SU-DHL-6 (cell line): ENCODE results near the gene SLC39A10.
"Not testable (repeated sequence)": the region's sequence is repeated elsewhere in the genome, so short reads cannot be mapped to it uniquely, and the experiment has no call there.

Experiments used
- H2AFZ ChIP-seq: fragments of 200-600 bp; sonication (generic); 2 replicates; pipeline ENCODE4 v1.6.1; 2014; ENCODE audit warnings: low read depth, mild to moderate bottlenecking, moderate library complexity, mixed read lengths, antibody characterized with exemption, low read length; ENCODE audit not compliant: severe bottlenecking
- H3F3A ChIP-seq: fragments of 200-600 bp; shearing (Covaris generic); 2 replicates; pipeline ENCODE4 v1.6.0; 2016; ENCODE audit warnings: antibody characterized with exemption, mild to moderate bottlenecking; ENCODE audit not compliant: insufficient read depth
- H3K27ac ChIP-seq: fragments of 200-600 bp; sonication (generic); 2 replicates; pipeline ENCODE4 v1.5.1; 2016; ENCODE audit warnings: low read depth, mild to moderate bottlenecking, low read length, moderate library complexity, mixed read lengths
- H3K27me3 ChIP-seq: fragments of 200-600 bp; sonication (generic), shearing (Covaris generic); 2 replicates; pipeline ENCODE4 v1.6.0; 2014; ENCODE audit warnings: mild to moderate bottlenecking, low read length
- H3K36me3 ChIP-seq: fragments of 200-600 bp; sonication (generic); 2 replicates; pipeline ENCODE4 v1.6.1; 2014; ENCODE audit warnings: mild to moderate bottlenecking, low read length, mixed read lengths
- H3K4me2 ChIP-seq: fragments of 300-600, 200-600 bp; shearing (Covaris generic), sonication (generic); 2 replicates; pipeline ENCODE4 v1.6.0; 2014; ENCODE audit warnings: low read length, low read depth, mild to moderate bottlenecking; ENCODE audit not compliant: poor library complexity, severe bottlenecking
- H3K4me3 ChIP-seq: fragments of 200-600 bp; sonication (generic); 2 replicates; pipeline ENCODE4 v1.5.1; 2014; ENCODE audit warnings: antibody characterized with exemption, low read length, mild to moderate bottlenecking, mixed read lengths; ENCODE audit not compliant: insufficient read depth, poor library complexity, severe bottlenecking
- H3K79me2 ChIP-seq: fragments of 200-600 bp; sonication (generic); 2 replicates; pipeline ENCODE4 v1.6.1; 2014; ENCODE audit warnings: mild to moderate bottlenecking, low read length, moderate library complexity; ENCODE audit not compliant: insufficient read depth
- H3K9ac ChIP-seq: fragments of 200-600 bp; sonication (generic); 2 replicates; pipeline ENCODE4 v1.7.0; 2014; ENCODE audit warnings: mild to moderate bottlenecking, low read length
- H3K9me2 ChIP-seq: fragments of 200-600 bp; sonication (generic); replicated peaks from 2 replicates; pipeline ENCODE4 v1.6.1; 2014; ENCODE audit warnings: low read length; ENCODE audit not compliant: insufficient read depth
- H3K9me3 ChIP-seq: fragments of 200-600 bp; sonication (generic); 2 replicates; pipeline ENCODE4 v1.6.1; 2014; ENCODE audit warnings: low read length, mixed read lengths; ENCODE audit not compliant: insufficient read depth
- H4K20me1 ChIP-seq: fragments of 200-600 bp; sonication (generic); 2 replicates; pipeline ENCODE4 v1.6.1; 2014; ENCODE audit warnings: low read depth, mild to moderate bottlenecking, antibody characterized with exemption, low read length, moderate library complexity, mixed read lengths
- CTCF ChIP-seq: fragments of 200-600 bp; sonication (generic); IDR thresholded peaks from one replicate; pipeline ENCODE4 v1.5.1; 2017; ENCODE audit warnings: antibody characterized with exemption, mild to moderate bottlenecking, low read length, moderate library complexity; ENCODE audit not compliant: insufficient read depth, poor library complexity, severe bottlenecking
- EZH2phosphoT487 ChIP-seq: fragments of 200-600 bp; sonication (generic), shearing (Covaris generic); conservative IDR thresholded peaks from 2 replicates; pipeline ENCODE4 v1.6.1; 2018; ENCODE audit warnings: mild to moderate bottlenecking, antibody characterized with exemption, low read length, moderate library complexity, mixed read lengths

SLC39A10 gene

GRCh38 chr2:195663007-195663406, 6.0 kb downstream of the SLC39A10 start:
- TF ChIP-seq CTCF (no peak), EZH2phosphoT487 (no peak)
- no peaks in the 10 kb centered on the region for H3K9me2 ChIP-seq
- H3F3A ChIP-seq = peaks cover 15% of the 10 kb centered on the region; the same call in 1 of the 2 replicates
- H3K9ac ChIP-seq = no peak overlapping the region
- no peaks in the 10 kb centered on the region for H3K27me3 ChIP-seq
- no peak overlapping the region for H3K27ac ChIP-seq
- no peak overlapping the region for H2AFZ ChIP-seq
- H3K79me2 ChIP-seq = no peaks in the 10 kb centered on the region
- 0 out of 2 replicates have a peak, but pooled peaks cover 7% of the 10 kb centered on the region for H4K20me1 ChIP-seq
- no peak overlapping the region for H3K4me2 ChIP-seq
- H3K9me3 ChIP-seq = no peaks in the 10 kb centered on the region
- H3K4me3 ChIP-seq = no peak overlapping the region
- H3K36me3 ChIP-seq = no peaks in the 10 kb centered on the region

- Histone ChIP-seq H4K20me1 (peaks cover 12% of the 10 kb centered on the region; the same call in 1 of the 2 replicates), H3K9me2 (no peaks in the 10 kb centered on the region), H3K4me3 (no peak overlapping the region), H3K9me3 (no peaks in the 10 kb centered on the region), H3K79me2 (no peaks in the 10 kb centered on the region), H3K27ac (no peak overlapping the region), H3K36me3 (no peaks in the 10 kb centered on the region), H3K4me2 (no peak overlapping the region), H3F3A (peaks cover 3% of the 10 kb centered on the region; the same call in 1 of the 2 replicates), H3K9ac (no peak overlapping the region), H3K27me3 (no peaks in the 10 kb centered on the region), H2AFZ (no peak overlapping the region)
- TF ChIP-seq EZH2phosphoT487 (no peak), CTCF (no peak)
Observed at GRCh38 chr2:195664528-195664927, 7.5 kb downstream of the SLC39A10 start.

GRCh38 chr2:195665153-195665552, 8.1 kb downstream of the SLC39A10 start:
- not testable (repeated sequence) for H3K36me3 ChIP-seq, H3K9me3 ChIP-seq, H3K9me2 ChIP-seq, H3K79me2 ChIP-seq, H3K4me3 ChIP-seq, H3F3A ChIP-seq, H2AFZ ChIP-seq, H3K4me2 ChIP-seq, H3K27ac ChIP-seq, H3K27me3 ChIP-seq, H3K9ac ChIP-seq
- H4K20me1 ChIP-seq = peaks cover 12% of the 10 kb centered on the region; the same call in 1 of the 2 replicates

- H3K9ac ChIP-seq = no peak overlapping the region
- no peak overlapping the region for H2AFZ ChIP-seq
- H3K79me2 ChIP-seq = no peaks in the 10 kb centered on the region
- H4K20me1 ChIP-seq = peaks cover 6% of the 10 kb centered on the region; the same call in 1 of the 2 replicates
- no peak overlapping the region for H3K4me3 ChIP-seq
- no peak overlapping the region for H3K4me2 ChIP-seq
- TF ChIP-seq CTCF (no peak), EZH2phosphoT487 (no peak)
- no peaks in the 10 kb centered on the region for H3K9me3 ChIP-seq
- H3K27me3 ChIP-seq = no peaks in the 10 kb centered on the region
- no peak overlapping the region for H3K27ac ChIP-seq
- H3K36me3 ChIP-seq = no peaks in the 10 kb centered on the region
- H3F3A ChIP-seq = no peaks in the 10 kb centered on the region
- no peaks in the 10 kb centered on the region for H3K9me2 ChIP-seq
Observed at GRCh38 chr2:195666113-195666712, 9.2 kb downstream of the SLC39A10 start.
